ENCODE data around the gene SLC13A3. TPM values are rescaled to one million over a fixed set of nuclear protein-coding genes. Genes with fewer than 3 reads are reported as not detected.

SLC13A3 gene
- total and polyA plus RNA-seq, 2 donors from 2014 or later = 31.5 to 241 TPM

GRCh38 chr20:46671866-46672542 is 20.7 kb upstream of the SLC13A3 start:
- no peak for TF ChIP-seq CTCF (IDR thresholded peaks at IDR 0.05; ENCODE audit: borderline replicate concordance, extremely low read depth, insufficient read depth)
- DNase-seq (no peak), FAIRE-seq (no peak)
- peaks cover 0 to 15% (median 5%) of the 10 kb centered on the region in 3 donors for H3K9me3 ChIP-seq (ENCODE audit: control insufficient read depth in 2 of 3, insufficient read depth in 1 of 3, low read length in 3 of 3)
- H3K4me3 ChIP-seq (ENCODE audit: low read length in 3 of 3) = no peak overlapping the region
- H3K27me3 ChIP-seq (ENCODE audit: control insufficient read depth, insufficient read depth, low read length) = no peaks in the 10 kb centered on the region
- H3K4me1 ChIP-seq (ENCODE audit: control insufficient read depth in 2 of 3, insufficient read depth in 2 of 3, low read depth in 1 of 3, low read length in 3 of 3) = no peaks in the 10 kb centered on the region
- no peak overlapping the region for H3K9ac ChIP-seq (ENCODE audit: low read length in 3 of 3)
- H3K36me3 ChIP-seq (ENCODE audit: control insufficient read depth in 2 of 3, insufficient read depth in 3 of 3, low read length in 3 of 3) = no peaks in the 10 kb centered on the region
- intact Hi-C loops (cut with DNase I) = no loop called here
- no peak overlapping the region for H3K27ac ChIP-seq (ENCODE audit: low read depth in 2 of 2, low read length in 2 of 2)

- Histone ChIP-seq H3K36me3 (ENCODE audit: control insufficient read depth in 2 of 3, insufficient read depth in 3 of 3, low read length in 3 of 3) (no peaks in the 10 kb centered on the region), H3K9ac (ENCODE audit: low read length in 3 of 3) (no peak overlapping the region), H3K27me3 (ENCODE audit: control insufficient read depth, insufficient read depth, low read length) (no peaks in the 10 kb centered on the region), H3K4me1 (ENCODE audit: control insufficient read depth in 2 of 3, insufficient read depth in 2 of 3, low read depth in 1 of 3, low read length in 3 of 3) (no peaks in the 10 kb centered on the region), H3K4me3 (ENCODE audit: low read length in 3 of 3) (no peak overlapping the region), H3K9me3 (ENCODE audit: control insufficient read depth in 2 of 3, insufficient read depth in 1 of 3, low read length in 3 of 3) (peaks cover 0 to 15% (median 5%) of the 10 kb centered on the region in 3 donors), H3K27ac (ENCODE audit: low read depth in 2 of 2, low read length in 2 of 2) (no peak overlapping the region)
- intact Hi-C loops (cut with DNase I) = no loop called here
- DNase-seq (no peak), FAIRE-seq (no peak)
- TF ChIP-seq CTCF (IDR thresholded peaks at IDR 0.05; ENCODE audit: borderline replicate concordance, extremely low read depth, insufficient read depth) = no peak
These were observed 19.6 kb upstream of the SLC13A3 start for GRCh38 chr20:46670585-46671584.

- no peaks in the 10 kb centered on the region for H3K36me3 ChIP-seq (ENCODE audit: control insufficient read depth in 2 of 3, insufficient read depth in 3 of 3, low read length in 3 of 3)
- H3K9me3 ChIP-seq (ENCODE audit: control insufficient read depth in 2 of 3, insufficient read depth in 1 of 3, low read length in 3 of 3) = peaks cover 0 to 15% (median 5%) of the 10 kb centered on the region in 3 donors
- H3K4me1 ChIP-seq (ENCODE audit: control insufficient read depth in 2 of 3, insufficient read depth in 2 of 3, low read depth in 1 of 3, low read length in 3 of 3) = no peaks in the 10 kb centered on the region
- no peaks in the 10 kb centered on the region for H3K27me3 ChIP-seq (ENCODE audit: control insufficient read depth, insufficient read depth, low read length)
- H3K27ac ChIP-seq (ENCODE audit: low read depth in 2 of 2, low read length in 2 of 2) = no peak overlapping the region
- DNase-seq (no peak), FAIRE-seq (no peak)
- H3K9ac ChIP-seq (ENCODE audit: low read length in 3 of 3) = no peak overlapping the region
- no peak overlapping the region for H3K4me3 ChIP-seq (ENCODE audit: low read length in 3 of 3)
- intact Hi-C loops (cut with DNase I) = no loop called here
- no peak for TF ChIP-seq CTCF (IDR thresholded peaks at IDR 0.05; ENCODE audit: borderline replicate concordance, extremely low read depth, insufficient read depth)
These were observed 18.9 kb upstream of the SLC13A3 start for GRCh38 chr20:46670228-46670584.
